CD14-positive monocyte (primary cell): ENCODE results near the gene FOXD4L4. TPM values are rescaled to one million over a fixed set of nuclear protein-coding genes. Genes with fewer than 3 reads are reported as not detected.

Experiments
- polyA plus RNA-seq, 3 donors: library from polyadenylated mRNA; depleted of rRNA in 1 of 3; unstranded in 2 of 3; stranded (reverse) in 1 of 3; fragments of 300-500 nt in 2 of 3; fragments of >200 nt in 1 of 3; fragmentation: Illumina TruSeq in 2 of 3; gene quantifications; 1 replicate in 2 of 3; 2 replicates in 1 of 3; pipeline ENCODE4 v1.2.3, GENCODE V29; 2012 to 2021

FOXD4L4 gene
- polyA plus RNA-seq, 3 donors: not detected

Other genes starting within 250 kb of the FOXD4L4 start
- gene ZNG1E, start 61.2 kb upstream of the FOXD4L4 start, polyA plus RNA-seq: 10 to 100 TPM; 27.8 to 37.3 (median 36.8) TPM